ENCODE results near the gene ITIH3.

DNA sequence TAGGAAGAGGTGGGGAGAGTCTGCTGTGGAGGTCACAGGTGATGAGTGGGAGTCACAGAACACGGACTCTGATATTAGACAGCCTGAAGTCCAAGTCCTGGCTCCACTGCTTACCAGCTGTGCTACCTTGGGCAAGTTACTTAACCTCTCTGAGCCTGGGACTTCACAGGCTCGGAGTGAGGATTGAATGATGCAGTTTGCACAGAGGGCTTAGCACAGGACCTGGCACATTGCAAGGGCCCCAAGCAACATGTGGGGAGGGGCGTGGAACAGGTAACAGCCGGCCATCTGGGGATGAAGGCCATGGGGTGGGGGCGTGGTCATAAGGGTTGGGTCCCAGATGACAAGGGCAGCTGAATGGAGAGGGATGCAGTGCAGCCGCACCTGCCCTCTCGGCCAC, 4.3 kb upstream of the ITIH3 start:
- TF ChIP-seq, protein P1, sequence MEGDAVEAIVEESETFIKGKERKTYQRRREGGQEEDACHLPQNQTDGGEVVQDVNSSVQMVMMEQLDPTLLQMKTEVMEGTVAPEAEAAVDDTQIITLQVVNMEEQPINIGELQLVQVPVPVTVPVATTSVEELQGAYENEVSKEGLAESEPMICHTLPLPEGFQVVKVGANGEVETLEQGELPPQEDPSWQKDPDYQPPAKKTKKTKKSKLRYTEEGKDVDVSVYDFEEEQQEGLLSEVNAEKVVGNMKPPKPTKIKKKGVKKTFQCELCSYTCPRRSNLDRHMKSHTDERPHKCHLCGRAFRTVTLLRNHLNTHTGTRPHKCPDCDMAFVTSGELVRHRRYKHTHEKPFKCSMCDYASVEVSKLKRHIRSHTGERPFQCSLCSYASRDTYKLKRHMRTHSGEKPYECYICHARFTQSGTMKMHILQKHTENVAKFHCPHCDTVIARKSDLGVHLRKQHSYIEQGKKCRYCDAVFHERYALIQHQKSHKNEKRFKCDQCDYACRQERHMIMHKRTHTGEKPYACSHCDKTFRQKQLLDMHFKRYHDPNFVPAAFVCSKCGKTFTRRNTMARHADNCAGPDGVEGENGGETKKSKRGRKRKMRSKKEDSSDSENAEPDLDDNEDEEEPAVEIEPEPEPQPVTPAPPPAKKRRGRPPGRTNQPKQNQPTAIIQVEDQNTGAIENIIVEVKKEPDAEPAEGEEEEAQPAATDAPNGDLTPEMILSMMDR (conservative IDR thresholded peaks at IDR 0.05 in 1 of 2, IDR thresholded peaks at IDR 0.05 in 1 of 2; ENCODE audit: extremely low read depth in 1 of 2, insufficient read depth in 1 of 2, low read depth in 1 of 2, low read length in 2 of 2) = no peak
- TF ChIP-seq EZH2 (IDR thresholded peaks at IDR 0.05; ENCODE audit: borderline replicate concordance, low read length) = no peak
